Stimulated activated CD4-positive, alpha-beta T cell treated with anti-CD3 and anti-CD28 coated beads, Interleukin-1b, Interleukin-23, amount 100 ng/mL, for 1 hour (primary cell): ENCODE results near the gene SLC12A5.

ENCODE experiments used
- DNase-seq, 2 donors: peaks; one replicate each; pipeline ENCODE4 v3.0.0-alpha.2; 2020; ENCODE audit warnings: low read depth in 2 of 2

Gene SLC12A5

GRCh38 chr20:46006022-46006705, 22.9 kb upstream of the SLC12A5 start:
- no peak for DNase-seq

- DNase-seq = no peak
Observed at GRCh38 chr20:46006964-46007363, 22.1 kb upstream of the SLC12A5 start.

GRCh38 chr20:46007671-46008070, 21.3 kb upstream of the SLC12A5 start:
- DNase-seq = no peak

- DNase-seq = no peak
Observed at GRCh38 chr20:46009816-46010215, 19.2 kb upstream of the SLC12A5 start.

- DNase-seq = no peak
Observed at GRCh38 chr20:46010491-46011391, 18.3 kb upstream of the SLC12A5 start.

GRCh38 chr20:46011631-46012482, 17.2 kb upstream of the SLC12A5 start:
- no peak for DNase-seq

GRCh38 chr20:46012921-46013320, 16.1 kb upstream of the SLC12A5 start:
- DNase-seq = no peak

GRCh38 chr20:46013322-46013828, 15.6 kb upstream of the SLC12A5 start:
- no peak for DNase-seq

- DNase-seq = peak; percentile 29 to 50
Observed at GRCh38 chr20:46013829-46014516, 15.0 kb upstream of the SLC12A5 start.

GRCh38 chr20:46014517-46015396, 14.3 kb upstream of the SLC12A5 start:
- no peak for DNase-seq

GRCh38 chr20:46017272-46017671, 11.7 kb upstream of the SLC12A5 start:
- DNase-seq = no peak

- DNase-seq = no peak
Observed at GRCh38 chr20:46018112-46018511, 10.9 kb upstream of the SLC12A5 start.

GRCh38 chr20:46018611-46019010, 10.4 kb upstream of the SLC12A5 start:
- DNase-seq = no peak

GRCh38 chr20:46020555-46020954, 8.5 kb upstream of the SLC12A5 start:
- no peak for DNase-seq

- peak in 1 of 2 donors; percentile 33 for DNase-seq
Observed at GRCh38 chr20:46021361-46022359, 7.4 kb upstream of the SLC12A5 start.

- DNase-seq = peak; percentile 36 to 73
Observed at GRCh38 chr20:46022411-46023147, 6.4 kb upstream of the SLC12A5 start.

- no peak for DNase-seq
Observed at GRCh38 chr20:46023148-46023484, 5.9 kb upstream of the SLC12A5 start.

- DNase-seq = no peak
Observed at GRCh38 chr20:46023999-46024398, 5.0 kb upstream of the SLC12A5 start.
